Neural cell (in vitro differentiated cells): ENCODE results near the gene FCHSD1. TPM values are rescaled to one million over a fixed set of nuclear protein-coding genes. Genes with fewer than 3 reads are reported as not detected.

ENCODE experiments used
- H2AFZ ChIP-seq: fragments of 200-600, 300-800 bp; sonication (generic), shearing (Covaris generic); 2 replicates; pipeline ENCODE4 v1.6.0; 2014; ENCODE audit warnings: low read depth, mild to moderate bottlenecking, antibody characterized with exemption, low read length, moderate library complexity
- H3F3A ChIP-seq: fragments of 200-600 bp; shearing (Covaris generic); 2 replicates; pipeline ENCODE4 v1.6.1; 2016; ENCODE audit warnings: mild to moderate bottlenecking, moderate library complexity, mixed read lengths, antibody characterized with exemption, low read length; ENCODE audit not compliant: insufficient read depth, poor library complexity, severe bottlenecking
- H3K27ac ChIP-seq: fragments of 200-600, 300-800 bp; sonication (generic), shearing (Covaris generic); 2 replicates; pipeline ENCODE4 v1.5.1; 2014; ENCODE audit warnings: mild to moderate bottlenecking, low read length, moderate library complexity
- H3K27me3 ChIP-seq: fragments of 300-800, 200-600 bp; sonication (generic), shearing (Covaris generic); 2 replicates; pipeline ENCODE4 v1.6.0; 2014; ENCODE audit warnings: mild to moderate bottlenecking, low read depth, low read length, moderate library complexity; ENCODE audit not compliant: insufficient read depth
- H3K36me3 ChIP-seq: fragments of 300-800, 200-600 bp; sonication (generic), shearing (Covaris generic); 2 replicates; pipeline ENCODE4 v1.5.1; 2014; ENCODE audit warnings: mild to moderate bottlenecking, antibody characterized with exemption, low read length, moderate library complexity; ENCODE audit not compliant: insufficient read depth
- H3K4me2 ChIP-seq: fragments of 300-800, 200-600 bp; sonication (generic), shearing (Covaris generic); 2 replicates; pipeline ENCODE4 v1.6.0; 2014; ENCODE audit warnings: mild to moderate bottlenecking, low read length
- H3K4me3 ChIP-seq: fragments of 300-800, 200-600 bp; sonication (generic), shearing (Covaris generic); 2 replicates; pipeline ENCODE4 v1.5.1; 2014; ENCODE audit warnings: mild to moderate bottlenecking, low read length, moderate library complexity
- H3K79me2 ChIP-seq: fragments of 200-600 bp; shearing (Covaris generic); replicated peaks from 2 replicates; pipeline ENCODE4 v1.6.0; 2014; ENCODE audit warnings: mild to moderate bottlenecking, low read length, moderate library complexity; ENCODE audit not compliant: insufficient read depth
- H3K9ac ChIP-seq: fragments of 300-800, 200-600 bp; sonication (generic), shearing (Covaris generic); 2 replicates; pipeline ENCODE4 v1.6.1; 2016; ENCODE audit warnings: mild to moderate bottlenecking, low read length, mixed read lengths
- H3K9me2 ChIP-seq: fragments of 200-600 bp; shearing (Covaris generic); 2 replicates; pipeline ENCODE4 v1.6.1; 2016; ENCODE audit warnings: mild to moderate bottlenecking, low read length, mixed read lengths; ENCODE audit not compliant: insufficient read depth
- H3K9me3 ChIP-seq: fragments of 200-600, 300-800 bp; sonication (generic), shearing (Covaris generic); 2 replicates; pipeline ENCODE4 v1.6.1; 2016; ENCODE audit warnings: mild to moderate bottlenecking, mixed run types, low read length, moderate library complexity, mixed read lengths
- H4K20me1 ChIP-seq: fragments of 200-600 bp; shearing (Covaris generic); 2 replicates; pipeline ENCODE4 v1.6.1; 2016; ENCODE audit warnings: mild to moderate bottlenecking, mixed run types; ENCODE audit not compliant: insufficient read depth
- EP300 ChIP-seq: fragments of 450-650 bp; conservative IDR thresholded peaks from 2 replicates; pipeline ENCODE4 v1.6.1; 2014; ENCODE audit warnings: antibody characterized with exemption, mild to moderate bottlenecking, moderate library complexity; ENCODE audit not compliant: poor library complexity, severe bottlenecking
- EZH2 ChIP-seq: fragments of 200-600, 300-800 bp; shearing (Covaris generic), sonication (generic); IDR thresholded peaks from 2 replicates; pipeline ENCODE4 v1.6.1; 2014; ENCODE audit warnings: antibody characterized with exemption, low read length, borderline replicate concordance, mild to moderate bottlenecking; ENCODE audit not compliant: insufficient read depth, poor library complexity, severe bottlenecking
- MXI1 ChIP-seq: fragments of 450-650 bp; conservative IDR thresholded peaks from 2 replicates; pipeline ENCODE4 v1.6.1; 2014; ENCODE audit warnings: antibody characterized with exemption, mild to moderate bottlenecking; ENCODE audit not compliant: poor library complexity, severe bottlenecking
- POLR2AphosphoS5 ChIP-seq: IDR thresholded peaks from 2 replicates; pipeline ENCODE4 v1.6.1; 2012
- RAD21 ChIP-seq: fragments of 450-650 bp; conservative IDR thresholded peaks from 2 replicates; pipeline ENCODE4 v1.6.1; 2014; ENCODE audit warnings: antibody characterized with exemption, mild to moderate bottlenecking, moderate library complexity
- REST ChIP-seq: IDR thresholded peaks from 2 replicates; pipeline ENCODE4 v1.6.1; 2012; ENCODE audit warnings: borderline replicate concordance
- SMC3 ChIP-seq: fragments of 450-650 bp; conservative IDR thresholded peaks from 2 replicates; pipeline ENCODE4 v1.6.1; 2014; ENCODE audit warnings: antibody characterized with exemption, mild to moderate bottlenecking, moderate library complexity; ENCODE audit not compliant: poor library complexity
- TAF1 ChIP-seq: IDR thresholded peaks from 2 replicates; pipeline ENCODE4 v1.6.1; 2012; ENCODE audit warnings: low read depth
- polyA plus RNA-seq: library from polyadenylated mRNA; depleted of rRNA; stranded (reverse); fragments of >200 nt; gene quantifications from 2 replicates; pipeline ENCODE4 v1.2.3, GENCODE V29; 2014

FCHSD1 gene
- polyA plus RNA-seq, 1 donor from 2014 or later: 3.9 TPM

DNA sequence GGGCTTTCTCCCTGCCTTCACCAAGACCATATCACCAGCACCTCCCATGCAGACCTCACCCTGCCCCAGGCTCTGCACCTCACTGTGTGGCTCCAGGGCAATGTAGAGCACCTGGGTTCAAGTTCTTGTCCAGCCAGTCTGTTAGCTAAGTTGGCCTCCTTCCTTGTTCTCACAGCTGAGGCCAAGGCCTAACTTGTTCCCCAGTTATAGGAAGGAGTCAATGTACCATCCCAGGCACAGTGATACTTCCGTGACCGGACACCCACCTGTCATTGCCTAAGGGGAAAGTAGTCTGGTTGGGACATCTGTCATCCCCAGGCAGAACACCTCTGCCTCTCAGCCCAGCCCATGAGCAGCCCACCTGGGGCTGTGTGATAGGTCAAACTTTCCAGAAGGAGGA lies 45.2 kb upstream of the FCHSD1 start:
- H3K27me3 ChIP-seq: no peaks in the 10 kb centered on the region
- H3K4me3 ChIP-seq: no peak overlapping the region
- H3K4me2 ChIP-seq: no peak overlapping the region
- H3K9me2 ChIP-seq: no peaks in the 10 kb centered on the region
- H3K9ac ChIP-seq: no peak overlapping the region
- no peak overlapping the region for H2AFZ ChIP-seq
- no peaks in the 10 kb centered on the region for H3K9me3 ChIP-seq
- no peaks in the 10 kb centered on the region for H4K20me1 ChIP-seq
- no peaks in the 10 kb centered on the region for H3K36me3 ChIP-seq
- no peaks in the 10 kb centered on the region for H3F3A ChIP-seq
- no peaks in the 10 kb centered on the region for H3K79me2 ChIP-seq
- no peak for TF ChIP-seq EP300
- no peak for TF ChIP-seq REST
- no peak for TF ChIP-seq EZH2
- TF ChIP-seq POLR2AphosphoS5: no peak
- H3K27ac ChIP-seq: no peak overlapping the region

DNA sequence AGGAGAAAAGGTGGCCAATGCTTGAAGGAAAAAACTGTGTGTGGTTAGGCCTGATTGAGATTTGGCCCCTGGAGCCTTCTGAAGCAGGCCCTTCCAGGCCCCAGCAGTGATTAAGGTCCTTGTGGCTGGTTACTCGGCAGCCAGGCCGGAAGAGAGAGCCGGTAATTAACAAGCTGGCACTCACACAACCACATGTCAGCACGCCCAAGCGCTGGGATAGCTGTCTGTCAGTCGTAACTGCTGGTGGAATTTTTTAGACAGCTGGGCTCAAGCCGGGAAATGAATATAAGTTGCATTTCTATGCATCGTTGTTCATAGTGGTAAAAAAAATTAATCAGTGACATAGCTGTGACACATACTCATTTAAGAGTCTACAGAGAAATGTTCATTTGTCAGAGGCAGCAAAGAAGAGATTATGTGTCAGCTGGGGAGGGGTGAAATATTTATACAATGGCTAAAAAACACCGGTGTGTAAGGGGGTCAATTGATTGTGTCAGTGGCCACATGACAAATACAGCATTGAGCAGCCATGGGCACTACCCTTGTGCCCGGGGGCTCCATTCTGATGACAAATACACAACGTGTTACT lies 44.5 kb upstream of the FCHSD1 start:
- H3K79me2 ChIP-seq: no peaks in the 10 kb centered on the region
- no peak overlapping the region for H2AFZ ChIP-seq
- H3K36me3 ChIP-seq: no peaks in the 10 kb centered on the region
- H3K27me3 ChIP-seq: no peaks in the 10 kb centered on the region
- H4K20me1 ChIP-seq: no peaks in the 10 kb centered on the region
- H3K9me2 ChIP-seq: no peaks in the 10 kb centered on the region
- no peak overlapping the region for H3K4me3 ChIP-seq
- H3F3A ChIP-seq: no peaks in the 10 kb centered on the region
- no peak overlapping the region for H3K4me2 ChIP-seq
- TF ChIP-seq EZH2: no peak
- no peak for TF ChIP-seq SMC3
- no peak for TF ChIP-seq REST
- TF ChIP-seq POLR2AphosphoS5: no peak
- no peak for TF ChIP-seq EP300
- TF ChIP-seq TAF1: no peak
- H3K9me3 ChIP-seq: no peaks in the 10 kb centered on the region
- H3K27ac ChIP-seq: peak overlapping the region; percentile 59
- H3K9ac ChIP-seq: peak overlapping the region; percentile 37

DNA sequence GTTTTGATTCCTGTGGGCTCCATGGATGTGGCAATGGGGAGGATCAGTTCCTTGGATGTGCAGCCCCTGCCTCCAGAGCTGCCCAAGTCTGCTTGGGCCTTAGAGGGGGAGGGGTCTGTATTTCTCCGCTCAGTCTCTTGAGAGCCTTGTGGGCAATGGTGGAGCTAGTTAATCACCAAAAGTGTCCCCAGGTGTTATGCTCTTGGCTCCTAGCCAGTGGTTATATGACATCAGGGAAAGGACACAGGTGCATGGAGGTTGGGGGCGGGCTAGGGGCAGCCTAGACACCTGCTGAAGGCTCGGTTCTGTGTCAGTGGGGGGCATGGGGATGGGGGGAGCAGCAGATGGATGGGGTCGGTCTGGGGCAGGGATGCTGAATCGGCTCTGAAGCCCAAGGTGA lies 43.3 kb upstream of the FCHSD1 start:
- H3K9me3 ChIP-seq: no peaks in the 10 kb centered on the region
- no peaks in the 10 kb centered on the region for H3K9me2 ChIP-seq
- no peak overlapping the region for H3K4me3 ChIP-seq
- no peak overlapping the region for H3K4me2 ChIP-seq
- H3K9ac ChIP-seq: no peak overlapping the region
- no peaks in the 10 kb centered on the region for H4K20me1 ChIP-seq
- no peaks in the 10 kb centered on the region for H3F3A ChIP-seq
- no peak overlapping the region for H3K27ac ChIP-seq
- no peaks in the 10 kb centered on the region for H3K27me3 ChIP-seq
- no peaks in the 10 kb centered on the region for H3K36me3 ChIP-seq
- no peaks in the 10 kb centered on the region for H3K79me2 ChIP-seq
- no peak overlapping the region for H2AFZ ChIP-seq
- TF ChIP-seq RAD21: no peak
- TF ChIP-seq REST: no peak
- no peak for TF ChIP-seq TAF1
- TF ChIP-seq SMC3: no peak
- TF ChIP-seq MXI1: no peak
- no peak for TF ChIP-seq POLR2AphosphoS5
- TF ChIP-seq EZH2: no peak
- no peak for TF ChIP-seq EP300
